Spleen (tissue), 11 donors: ENCODE results near the gene DMBT1. TPM values are rescaled to one million over a fixed set of nuclear protein-coding genes. Genes with fewer than 3 reads are reported as not detected.
"Not testable (repeated sequence)": the region's sequence is repeated elsewhere in the genome, so short reads cannot be mapped to it uniquely, and the experiment has no call there.

Experiments used
- DNase-seq: peaks from one replicate; pipeline ENCODE4 v3.0.0-alpha.2; 2020
- H3K27ac ChIP-seq, 8 donors: fragments of 200-600 bp; sonication (generic) in 7 of 8; 1 replicate in 4 of 8; 2 replicates in 4 of 8; pipeline versions ENCODE4 v1.5.0 to v1.8.0; 2016 to 2021; ENCODE audit warnings: inconsistent platforms in 4 of 8, mild to moderate bottlenecking in 4 of 8, moderate library complexity in 1 of 8
- H3K27me3 ChIP-seq, 7 donors: fragments of 200-600 bp; sonication (generic) in 6 of 7; replicated peaks in 1 of 7; 1 replicate in 4 of 7; 2 replicates in 3 of 7; pipeline versions ENCODE4 v1.5.0 to v1.8.0; 2016 to 2021; ENCODE audit warnings: inconsistent platforms in 3 of 7, mild to moderate bottlenecking in 1 of 7
- H3K36me3 ChIP-seq, 6 donors: fragments of 200-600 bp; sonication (generic) in 5 of 6; 1 replicate in 4 of 6; 2 replicates in 2 of 6; pipeline versions ENCODE4 v1.5.0 to v1.8.0; 2016 to 2021; ENCODE audit warnings: inconsistent platforms in 2 of 6
- H3K4me1 ChIP-seq, 6 donors: fragments of 200-600 bp; sonication (generic) in 5 of 6; 1 replicate in 3 of 6; 2 replicates in 3 of 6; pipeline versions ENCODE4 v1.5.0 to v1.8.0; 2016 to 2021; ENCODE audit warnings: inconsistent platforms in 3 of 6
- H3K4me3 ChIP-seq, 8 donors: fragments of 200-600 bp; sonication (generic) in 7 of 8; 1 replicate in 4 of 8; 2 replicates in 4 of 8; pipeline versions ENCODE4 v1.5.0 to v1.8.0; 2016 to 2021; ENCODE audit warnings: inconsistent platforms in 4 of 8, mild to moderate bottlenecking in 4 of 8, moderate library complexity in 2 of 8
- H3K9me3 ChIP-seq, 8 donors: fragments of 200-600 bp; sonication (generic) in 7 of 8; 1 replicate in 4 of 8; 2 replicates in 4 of 8; pipeline versions ENCODE4 v1.5.0 to v1.8.0; 2016 to 2021; ENCODE audit warnings: inconsistent platforms in 4 of 8
- CTCF ChIP-seq, 11 experiments: fragments of 200-600 bp in 7 of 11; fragments of 450-650 bp in 4 of 11; sonication (generic) in 4 of 11; IDR thresholded peaks in 8 of 11; conservative IDR thresholded peaks in 3 of 11; 1 replicate in 7 of 11; 2 replicates in 4 of 11; pipeline versions ENCODE4 v1.4.0 to v1.8.0; 2016 to 2021; ENCODE audit warnings: antibody characterized with exemption in 11 of 11, inconsistent platforms in 4 of 11, mild to moderate bottlenecking in 1 of 11
- POLR2A ChIP-seq, 3 donors: fragments of 450-650 bp; IDR thresholded peaks; one replicate each; pipeline ENCODE4 v1.5.1; 2017; ENCODE audit warnings: antibody characterized with exemption in 3 of 3, mild to moderate bottlenecking in 1 of 3
- POLR2AphosphoS5 ChIP-seq, 3 donors: sonication (generic); formaldehyde crosslinking; IDR thresholded peaks; one replicate each; pipeline ENCODE4 v1.5.1; 2017; ENCODE audit warnings: antibody characterized with exemption in 3 of 3
- whole genome bisulfite sequencing, 5 donors: extraction: QIAGEN DNeasy Blood & Tissue Kit in 3 of 5; methylation state at CpG; one replicate each; pipeline versions ENCODE4 v1.1.5 to v1.1.7; 2013 to 2018; 5-methylcytosine and 5-hydroxymethylcytosine counted together
- intact Hi-C: fragments of 100-400 bp; cut with DNase I; formaldehyde crosslinking; loops from one replicate; pipeline ENCODE4 v1.15.0; 2023; ENCODE audit warnings: low total_unique reads
- polyA plus RNA-seq, 3 donors: library from polyadenylated mRNA; stranded (reverse); fragments of 200-250 nt; gene quantifications; one replicate each; pipeline ENCODE4 v1.2.1, GENCODE V29; 2013
- total RNA-seq, 7 donors: library from RNA; depleted of rRNA in 3 of 7; stranded (reverse); fragments of >200 nt in 3 of 7; fragmentation: NEBNext Ultra II Directional in 4 of 7; extraction: Animal tissue kit (Norgen Biotek cat#: 25700) in 4 of 7; gene quantifications; one replicate each; pipeline versions ENCODE4 v1.1.0 to v1.2.1, GENCODE V29; 2016 to 2021
- donor health status: healthy with polysubstance abuse.
- donor health status: DM: no; HTN: no; CAD: no; lungs with moderate emphysema.
- donor health status: DM: no; HTN: no; CAD: no.
- donor health status: Bipolar disorder and iron deficiency.
- donor health status: healthy.
- donor health status: DM: no; HTN: no; CAD: no.
- donor health status: DM: yes; HTN: yes; CAD: no.

The DMBT1 gene
- total and polyA plus RNA-seq, 10 donors = 0.02 to 0.29 (median 0.03) TPM; not detected in 6

GRCh38 chr10:122592161-122592560 is 31.6 kb downstream of the DMBT1 start:
- 73 to 83% (median 81%) methylated on average over 2 to 10 of the region's 10 CpGs for WGBS, 5 donors
- TF ChIP-seq POLR2AphosphoS5 (IDR thresholded peaks at IDR 0.05) = no peak
- no peak for TF ChIP-seq POLR2A (IDR thresholded peaks at IDR 0.05)
- no peak for TF ChIP-seq CTCF (IDR thresholded peaks at IDR 0.05 in 8 of 11, conservative IDR thresholded peaks at IDR 0.05 in 3 of 11)
- no peak for DNase-seq
- no peak overlapping the region for H3K4me3 ChIP-seq
- H3K36me3 ChIP-seq = no peaks in the 10 kb centered on the region
- no peaks in the 10 kb centered on the region for H3K27me3 ChIP-seq
- no peaks in the 10 kb centered on the region for H3K4me1 ChIP-seq
- H3K9me3 ChIP-seq = no peaks in the 10 kb centered on the region
- intact Hi-C loops = no loop called here
- no peak overlapping the region for H3K27ac ChIP-seq

GRCh38 chr10:122617476-122618270 is 57.1 kb downstream of the DMBT1 start:
- intact Hi-C loops = no loop called here
- Histone ChIP-seq H3K36me3 (no peaks in the 10 kb centered on the region), H3K4me3 (no peak overlapping the region), H3K4me1 (no peaks in the 10 kb centered on the region), H3K27me3 (no peaks in the 10 kb centered on the region), H3K27ac (no peak overlapping the region), H3K9me3 (no peaks in the 10 kb centered on the region)
- TF ChIP-seq POLR2AphosphoS5 (IDR thresholded peaks at IDR 0.05) = no peak
- no peak for TF ChIP-seq POLR2A (IDR thresholded peaks at IDR 0.05)
- TF ChIP-seq CTCF (IDR thresholded peaks at IDR 0.05 in 8 of 11, conservative IDR thresholded peaks at IDR 0.05 in 3 of 11) = no peak
- DNase-seq = peak; percentile 38
- WGBS, 5 donors = 73 to 96% (median 81%) methylated on average over 5 to 10 of the region's 10 CpGs

- intact Hi-C loops = no loop called here
- no peak for TF ChIP-seq POLR2AphosphoS5 (IDR thresholded peaks at IDR 0.05)
- no peak overlapping the region for H3K4me3 ChIP-seq
- peaks cover 0 to 5% (median 0%) of the 10 kb centered on the region in 8 donors for H3K9me3 ChIP-seq
- H3K27me3 ChIP-seq = no peaks in the 10 kb centered on the region
- H3K36me3 ChIP-seq = no peaks in the 10 kb centered on the region
- H3K27ac ChIP-seq = no peak overlapping the region
- 65 to 81% (median 67%) methylated on average over 4 to 5 of the region's 5 CpGs for WGBS, 5 donors
- peak; percentile 53 for DNase-seq
- H3K4me1 ChIP-seq = no peaks in the 10 kb centered on the region
Observed at GRCh38 chr10:122618461-122619165, 58.1 kb downstream of the DMBT1 start.

- intact Hi-C loops, H3K4me3 ChIP-seq, H3K36me3 ChIP-seq, H3K27me3 ChIP-seq, H3K27ac ChIP-seq, H3K9me3 ChIP-seq, H3K4me1 ChIP-seq: not testable (repeated sequence)
- peak; percentile 36 for DNase-seq
- WGBS, 5 donors = 81 to 89% (median 84%) methylated on average over 6 to 8 of the region's 8 CpGs
Observed at GRCh38 chr10:122620961-122621360, 60.4 kb downstream of the DMBT1 start.

GRCh38 chr10:122624546-122624945 is 64.0 kb downstream of the DMBT1 start:
- H3K4me1 ChIP-seq = no peaks in the 10 kb centered on the region
- H3K36me3 ChIP-seq = no peaks in the 10 kb centered on the region
- WGBS, 5 donors = 82 to 85% (median 84%) methylated on average over 4 to 5 of the region's 5 CpGs
- no peak overlapping the region for H3K4me3 ChIP-seq
- H3K27ac ChIP-seq = no peak overlapping the region
- H3K9me3 ChIP-seq = peaks cover 0 to 5% (median 0%) of the 10 kb centered on the region in 8 donors
- intact Hi-C loops = no loop called here
- peak; percentile 33 for DNase-seq
- TF ChIP-seq POLR2AphosphoS5 (IDR thresholded peaks at IDR 0.05) = no peak
- no peak for TF ChIP-seq POLR2A (IDR thresholded peaks at IDR 0.05)
- TF ChIP-seq CTCF (IDR thresholded peaks at IDR 0.05 in 8 of 11, conservative IDR thresholded peaks at IDR 0.05 in 3 of 11) = no peak
- no peaks in the 10 kb centered on the region for H3K27me3 ChIP-seq
